Measurements from ENCODE around the gene ZDHHC11B. TPM values are rescaled to one million over a fixed set of nuclear protein-coding genes. Genes with fewer than 3 reads are reported as not detected.
"Not testable (repeated sequence)": the region's sequence is repeated elsewhere in the genome, so short reads cannot be mapped to it uniquely, and the experiment has no call there.

The ZDHHC11B gene
- total RNA-seq, 1 experiment from 2014 or later: not detected

- in situ Hi-C loops (cut with HindIII; ENCODE audit: low pct_unique_long_range_greater_than_20kb, low sequenced_read_pairs); DNase-seq (ENCODE audit: low read depth): not testable (repeated sequence)
Measured at GRCh38 chr5:787857-788233, 3.3 kb upstream of the ZDHHC11B start.

DNA sequence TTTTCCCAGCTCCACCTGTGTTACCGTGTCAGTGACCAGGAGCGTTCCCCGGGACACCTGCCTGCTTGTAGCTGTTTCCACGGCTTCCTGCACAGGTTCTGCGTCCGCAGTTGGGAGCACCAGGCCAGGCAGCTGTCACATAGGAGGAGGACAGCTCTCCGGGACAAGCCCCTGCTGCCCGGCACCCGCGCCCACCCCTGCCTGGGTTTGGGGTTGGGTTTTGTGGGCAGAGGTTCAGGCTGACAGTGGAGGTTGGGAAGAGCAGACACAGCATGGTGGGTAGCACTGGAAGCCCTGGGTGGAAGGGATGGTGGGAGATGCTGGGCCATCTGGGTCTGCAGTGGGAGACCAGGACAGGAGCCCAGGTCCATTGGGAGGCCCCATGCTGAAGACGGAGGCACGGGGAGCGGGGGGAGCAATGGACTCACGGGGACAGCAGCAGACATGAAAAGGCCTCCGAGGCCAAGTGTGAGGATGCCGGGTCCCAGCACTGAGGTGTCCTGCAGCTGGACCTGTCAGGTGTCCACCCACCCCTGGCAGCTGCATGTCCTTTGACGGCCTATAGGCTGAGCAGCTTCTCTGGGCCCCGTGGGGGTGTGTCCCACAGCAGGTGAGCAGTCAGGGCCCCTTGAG lies 2.8 kb upstream of the ZDHHC11B start:
- DNase-seq (ENCODE audit: low read depth); in situ Hi-C loops (cut with HindIII; ENCODE audit: low pct_unique_long_range_greater_than_20kb, low sequenced_read_pairs): not testable (repeated sequence)

DNA sequence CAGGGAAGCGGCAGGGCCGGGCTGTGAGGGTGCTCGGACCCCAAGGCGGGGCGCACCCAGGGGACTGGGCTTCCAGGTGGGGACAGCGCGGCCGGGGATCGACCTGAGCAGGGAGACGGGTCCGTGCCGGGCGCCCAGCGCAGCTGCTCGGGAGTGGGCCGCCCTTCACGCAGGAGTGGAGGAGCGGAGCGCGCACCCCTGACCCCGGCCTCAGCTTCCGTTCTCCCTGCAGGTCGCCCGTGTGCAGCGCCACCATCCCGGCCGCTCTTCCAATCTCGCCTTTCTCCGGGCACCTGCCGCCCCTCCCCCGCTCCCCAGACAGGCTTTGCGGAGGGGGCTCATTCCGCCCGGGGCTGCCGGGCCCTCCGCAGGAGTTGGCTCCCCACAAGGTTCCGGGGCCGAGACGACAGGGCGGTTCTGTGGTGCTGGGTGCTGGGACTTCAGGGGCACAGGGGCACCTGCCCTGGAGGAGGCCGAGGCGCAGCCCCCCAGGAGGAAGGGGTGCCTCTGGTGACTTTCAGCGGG lies 714 bp upstream of the ZDHHC11B start:
- not testable (repeated sequence) for DNase-seq (ENCODE audit: low read depth)

DNA sequence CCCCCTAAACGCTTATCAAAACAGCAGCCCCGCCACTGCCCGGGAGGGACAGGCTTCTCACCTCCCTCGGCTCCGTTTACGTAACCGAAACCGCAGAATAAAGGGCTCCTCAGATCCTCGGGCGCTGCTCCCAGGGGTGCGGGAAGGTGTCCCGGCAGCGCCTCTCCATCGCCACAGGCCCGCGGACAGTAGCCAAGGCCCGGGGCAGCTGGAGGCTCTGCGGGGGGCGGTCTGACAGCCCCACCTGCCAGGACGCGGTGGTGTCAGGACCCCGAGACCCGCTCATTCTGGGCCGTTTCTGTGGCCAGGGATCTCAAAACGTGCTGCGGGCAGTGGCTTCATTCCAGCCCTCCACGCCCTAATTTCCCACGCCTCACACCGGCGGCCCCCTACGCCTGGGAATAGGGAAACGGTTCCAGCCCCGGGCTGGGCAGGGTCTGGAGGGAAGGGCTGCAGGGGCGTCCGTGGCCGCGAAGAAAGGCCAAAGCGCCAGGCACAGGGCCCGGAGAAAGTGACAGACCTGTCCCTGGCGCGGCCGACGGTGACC lies 575 bp downstream of the ZDHHC11B start:
- in situ Hi-C loops (cut with HindIII; ENCODE audit: low pct_unique_long_range_greater_than_20kb, low sequenced_read_pairs): not testable (repeated sequence)
- peak; percentile 15 for DNase-seq (ENCODE audit: low read depth)

More for the DNA sequence above, 714 bp upstream of the ZDHHC11B start:
- in situ Hi-C loops (cut with HindIII; ENCODE audit: low pct_unique_long_range_greater_than_20kb, low sequenced_read_pairs): not testable (repeated sequence)

GRCh38 chr5:783049-783802 lies 1.3 kb downstream of the ZDHHC11B start:
- DNase-seq (ENCODE audit: low read depth); in situ Hi-C loops (cut with HindIII; ENCODE audit: low pct_unique_long_range_greater_than_20kb, low sequenced_read_pairs): not testable (repeated sequence)

DNA sequence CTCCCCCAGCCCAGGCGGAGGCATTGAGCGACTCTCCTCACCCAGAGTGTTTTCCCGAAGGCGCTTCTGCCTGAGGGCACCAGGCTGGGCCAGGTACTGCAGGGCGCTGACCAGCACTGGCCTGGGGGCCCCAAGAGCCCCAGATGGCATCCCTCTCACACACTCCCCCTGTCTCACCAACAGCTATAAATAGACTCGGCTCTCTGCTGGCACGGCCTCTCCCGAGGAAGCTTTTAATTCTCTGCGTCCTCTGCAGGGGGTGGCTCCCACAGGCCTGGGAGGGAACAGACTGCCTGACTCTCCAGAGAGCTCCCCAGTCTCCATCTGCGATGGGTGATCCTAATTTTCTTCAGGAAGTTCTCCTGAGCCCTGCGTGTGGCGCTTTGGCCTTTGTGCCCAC lies 2.2 kb downstream of the ZDHHC11B start:
- DNase-seq (ENCODE audit: low read depth); in situ Hi-C loops (cut with HindIII; ENCODE audit: low pct_unique_long_range_greater_than_20kb, low sequenced_read_pairs): not testable (repeated sequence)

DNA sequence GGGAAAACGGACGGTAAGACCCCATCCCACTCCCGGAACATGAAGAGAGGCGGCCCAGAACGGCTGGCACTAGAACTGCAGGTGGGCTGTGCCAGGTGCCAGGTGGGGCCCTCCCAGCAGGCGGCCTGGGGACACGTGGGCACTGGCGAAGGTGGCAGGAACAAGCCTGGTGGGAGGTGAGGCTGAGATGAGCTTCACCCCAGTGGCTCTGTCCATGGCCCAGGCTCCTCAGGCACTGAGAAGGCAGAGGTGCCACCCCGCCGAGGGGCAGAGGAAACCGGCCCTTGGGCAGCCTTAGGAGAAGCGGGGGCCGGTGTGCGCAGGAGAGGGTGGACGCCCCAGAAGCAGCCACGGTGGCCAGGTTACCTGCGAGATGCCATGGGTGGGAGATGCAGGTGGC lies 4.0 kb downstream of the ZDHHC11B start:
- DNase-seq (ENCODE audit: low read depth); in situ Hi-C loops (cut with HindIII; ENCODE audit: low pct_unique_long_range_greater_than_20kb, low sequenced_read_pairs): not testable (repeated sequence)

DNA sequence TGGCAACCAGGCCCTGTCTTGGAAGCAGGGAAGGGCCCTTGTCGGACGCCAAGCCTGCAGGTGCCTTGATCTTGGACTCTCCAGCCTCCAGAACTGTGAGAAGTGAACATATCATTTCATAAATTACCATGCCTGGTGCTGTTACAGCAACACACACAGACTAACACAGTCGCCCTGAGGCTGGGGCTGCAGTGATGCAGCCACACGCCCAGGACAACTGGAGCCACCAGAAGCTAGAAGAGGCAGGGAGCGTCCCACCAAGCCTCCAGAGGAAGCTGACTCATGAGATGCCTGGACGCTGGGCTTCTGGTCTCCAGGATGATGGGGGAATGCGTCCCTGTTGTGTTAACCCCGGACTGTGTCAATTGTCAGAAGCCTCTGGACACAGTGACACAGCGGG lies 5.6 kb downstream of the ZDHHC11B start:
- in situ Hi-C loops (cut with HindIII; ENCODE audit: low pct_unique_long_range_greater_than_20kb, low sequenced_read_pairs): not testable (repeated sequence)

GRCh38 chr5:778421-778820 lies 6.1 kb downstream of the ZDHHC11B start:
- in situ Hi-C loops (cut with HindIII; ENCODE audit: low pct_unique_long_range_greater_than_20kb, low sequenced_read_pairs); DNase-seq (ENCODE audit: low read depth): not testable (repeated sequence)

More for the DNA sequence above, 5.6 kb downstream of the ZDHHC11B start:
- not testable (repeated sequence) for DNase-seq (ENCODE audit: low read depth)

DNA sequence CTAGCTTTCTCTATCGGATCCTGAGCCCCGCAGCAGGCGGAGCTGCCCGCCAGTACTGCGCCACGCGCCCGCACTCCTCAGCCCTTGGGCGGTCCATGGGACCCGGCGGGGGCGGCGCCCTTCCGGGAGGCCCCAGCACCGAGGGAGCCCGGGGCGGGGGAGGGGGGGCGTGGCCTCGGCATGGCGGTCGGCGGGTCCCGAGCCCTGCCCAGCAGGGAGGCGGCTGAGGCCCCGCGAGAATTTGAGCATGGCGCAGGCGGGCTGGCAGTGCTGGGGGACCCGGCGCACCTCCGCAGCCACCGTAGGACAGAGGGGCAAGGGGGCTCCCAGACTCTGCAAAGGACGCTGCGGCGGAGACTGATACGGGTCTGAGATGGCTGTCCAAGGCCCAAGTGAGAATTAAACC lies 6.8 kb downstream of the ZDHHC11B start:
- no peak for DNase-seq (ENCODE audit: low read depth)
- in situ Hi-C loops (cut with HindIII; ENCODE audit: low pct_unique_long_range_greater_than_20kb, low sequenced_read_pairs): no loop called here

DNA sequence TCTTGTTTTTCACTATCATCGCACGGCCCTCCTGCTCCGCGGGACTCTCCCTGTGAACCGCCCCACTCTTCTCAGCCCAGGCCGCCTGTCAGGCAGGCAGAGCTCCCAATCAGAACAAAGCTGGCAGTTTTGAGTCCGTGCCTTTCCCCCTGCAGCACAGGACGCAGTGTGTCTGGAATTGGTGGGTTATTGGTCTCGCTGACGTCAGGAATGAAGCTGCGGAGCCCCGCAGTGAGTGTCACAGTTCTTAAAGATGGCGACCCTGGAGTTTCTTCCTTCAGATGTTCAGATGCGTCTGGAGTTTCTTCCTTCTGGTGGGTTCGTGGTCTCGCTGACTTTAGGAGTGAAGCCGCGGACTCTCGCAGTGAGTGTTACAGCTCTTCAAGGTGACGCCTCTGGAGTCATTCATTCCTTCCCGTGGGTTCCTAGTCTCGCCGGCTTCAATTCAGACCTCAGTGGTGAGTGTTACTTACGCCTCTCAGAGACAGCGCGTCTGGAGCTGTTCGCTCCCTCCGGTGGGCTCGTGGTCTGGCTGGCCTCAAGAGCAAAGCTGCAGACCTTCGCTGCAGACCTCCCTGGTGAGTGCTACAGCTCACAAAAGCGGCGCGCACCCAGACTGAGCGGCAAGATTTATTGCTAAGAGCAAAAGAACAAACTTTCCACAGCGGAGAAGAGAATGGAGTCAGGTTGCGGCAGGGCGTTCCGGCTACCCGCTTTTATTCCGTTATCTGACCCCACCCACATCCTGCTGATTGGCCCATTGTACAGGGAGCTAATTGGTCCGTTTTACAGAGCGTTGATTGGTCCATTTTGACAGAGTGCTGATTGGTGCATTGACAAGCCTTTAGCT lies 7.4 kb downstream of the ZDHHC11B start:
- in situ Hi-C loops (cut with HindIII; ENCODE audit: low pct_unique_long_range_greater_than_20kb, low sequenced_read_pairs): no loop called here

DNA sequence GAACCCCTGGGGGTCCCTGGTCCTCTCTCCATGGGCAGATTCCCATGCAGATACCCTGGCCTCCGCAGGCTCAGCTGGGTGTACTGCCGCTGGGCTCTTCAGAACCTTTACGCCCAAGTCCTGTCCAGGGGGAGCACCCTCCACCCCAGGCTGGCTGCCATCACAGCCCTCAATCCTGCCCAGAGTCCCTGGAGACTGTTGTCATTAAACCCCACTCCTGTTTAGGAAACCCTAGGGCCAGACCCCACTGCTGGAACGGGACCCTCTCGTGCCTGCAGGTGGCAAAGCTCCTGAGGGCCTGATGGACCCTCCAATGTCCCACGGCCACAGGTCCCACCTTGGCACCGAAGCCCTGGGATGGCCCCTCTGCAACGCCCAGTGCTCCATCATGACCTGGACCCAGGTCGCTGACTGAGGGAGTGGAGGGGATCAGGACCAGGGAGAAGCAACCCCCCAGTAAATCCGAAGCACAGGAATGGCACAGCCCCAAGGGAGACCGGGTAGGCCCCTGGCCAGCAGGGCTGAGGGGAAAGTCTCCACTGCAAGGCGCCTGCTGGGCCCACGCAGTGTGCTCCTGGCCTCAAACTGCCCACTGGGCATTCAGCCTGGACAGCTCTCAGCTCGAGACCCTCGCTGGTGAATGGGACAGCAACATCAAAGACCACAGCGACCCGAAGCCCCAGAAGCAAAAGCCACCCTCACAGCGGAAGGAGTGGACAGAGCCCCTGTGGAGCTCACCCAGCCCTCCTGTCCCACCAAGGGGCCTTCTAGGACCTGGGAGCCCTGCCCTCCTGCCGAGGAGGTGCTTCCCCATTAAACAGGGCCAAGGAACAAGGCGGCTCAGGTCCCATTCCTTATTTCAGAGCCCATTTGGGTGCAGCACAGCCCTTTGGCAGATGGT lies 8.3 kb downstream of the ZDHHC11B start:
- in situ Hi-C loops (cut with HindIII; ENCODE audit: low pct_unique_long_range_greater_than_20kb, low sequenced_read_pairs): no loop called here
- DNase-seq (ENCODE audit: low read depth): no peak

More for the DNA sequence above, 7.4 kb downstream of the ZDHHC11B start:
- no peak for DNase-seq (ENCODE audit: low read depth)

DNA sequence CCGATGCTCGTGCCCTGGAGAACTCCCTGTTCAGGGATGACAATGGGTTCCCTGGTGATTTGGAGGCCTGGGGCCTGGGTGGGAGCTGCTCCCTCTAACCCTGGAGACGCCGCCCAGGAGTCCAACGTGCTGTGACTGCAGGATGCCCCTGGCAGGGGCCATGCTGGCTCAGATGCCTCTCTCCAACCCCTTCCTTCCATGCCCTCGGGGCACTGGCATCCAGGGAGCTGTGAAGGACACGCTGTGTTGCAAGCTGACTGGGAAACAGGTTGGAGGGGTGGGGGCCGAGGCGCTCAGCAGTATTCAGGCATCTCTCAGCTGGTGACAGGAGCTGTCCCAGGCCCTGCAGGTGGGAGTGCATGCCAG lies 9.0 kb downstream of the ZDHHC11B start:
- in situ Hi-C loops (cut with HindIII; ENCODE audit: low pct_unique_long_range_greater_than_20kb, low sequenced_read_pairs); DNase-seq (ENCODE audit: low read depth): not testable (repeated sequence)

GRCh38 chr5:774854-775505 lies 9.5 kb downstream of the ZDHHC11B start:
- in situ Hi-C loops (cut with HindIII; ENCODE audit: low pct_unique_long_range_greater_than_20kb, low sequenced_read_pairs); DNase-seq (ENCODE audit: low read depth): not testable (repeated sequence)

GRCh38 chr5:774304-774703 lies 10.2 kb downstream of the ZDHHC11B start:
- DNase-seq (ENCODE audit: low read depth); in situ Hi-C loops (cut with HindIII; ENCODE audit: low pct_unique_long_range_greater_than_20kb, low sequenced_read_pairs): not testable (repeated sequence)

DNA sequence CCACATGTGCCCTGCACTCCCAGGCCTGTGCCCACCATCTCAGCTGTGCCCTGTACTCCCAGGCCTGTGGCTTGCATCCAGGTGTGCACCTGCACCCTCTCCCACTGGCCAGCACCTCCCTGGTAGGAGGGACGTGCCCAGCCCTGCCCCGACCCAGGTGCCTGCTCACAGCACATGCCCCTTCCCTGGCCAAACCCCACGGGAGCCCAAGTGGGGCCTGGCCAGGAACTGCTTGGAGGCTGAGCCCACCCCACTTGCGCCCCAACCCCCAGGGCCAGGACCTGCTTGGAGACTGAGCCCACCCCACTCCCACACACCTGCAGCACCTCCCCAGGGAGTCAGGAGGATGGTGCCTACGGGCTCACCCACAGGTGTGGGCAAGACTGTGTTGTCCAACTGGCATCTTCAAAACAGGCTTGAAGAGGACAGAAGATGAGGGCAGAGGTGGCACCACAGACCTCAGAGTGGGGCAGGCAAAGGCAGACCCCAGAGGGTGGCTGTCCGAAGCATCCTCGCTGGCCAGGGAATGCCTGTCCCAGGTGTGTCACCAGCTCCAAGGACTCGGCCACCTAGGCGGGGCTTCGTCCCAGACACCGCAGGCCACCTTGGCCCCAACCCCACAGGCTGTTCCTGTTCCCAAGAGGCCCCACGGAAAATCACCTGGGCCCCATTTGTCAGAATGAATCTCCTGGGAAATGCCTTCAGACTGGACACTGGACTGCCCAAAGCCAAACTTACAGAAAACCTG lies 10.8 kb downstream of the ZDHHC11B start:
- no peak for DNase-seq (ENCODE audit: low read depth)
- in situ Hi-C loops (cut with HindIII; ENCODE audit: low pct_unique_long_range_greater_than_20kb, low sequenced_read_pairs): no loop called here

Measured in Caki2 (cell line).